ENCODE measurements around the gene GNS.

GNS gene

GRCh38 chr12:64745980-64746379 is 13.2 kb downstream of the GNS start:
- H3K4me3 ChIP-seq (ENCODE audit: low read length), result no peak overlapping the region
- no peak for DNase-seq (ENCODE audit: low read depth)
- no peak for TF ChIP-seq CTCF (conservative IDR thresholded peaks at IDR 0.05; ENCODE audit: low read length)

GRCh38 chr12:64745259-64745807 is 13.9 kb downstream of the GNS start:
- no peak for TF ChIP-seq CTCF (conservative IDR thresholded peaks at IDR 0.05; ENCODE audit: low read length)
- no peak overlapping the region for H3K4me3 ChIP-seq (ENCODE audit: low read length)
- DNase-seq (ENCODE audit: low read depth), result no peak

- TF ChIP-seq CTCF (conservative IDR thresholded peaks at IDR 0.05; ENCODE audit: low read length), result no peak
- DNase-seq (ENCODE audit: low read depth), result peak; percentile 36
- no peak overlapping the region for H3K4me3 ChIP-seq (ENCODE audit: low read length)
These were observed 14.6 kb downstream of the GNS start for GRCh38 chr12:64744422-64745258.

- no peak for DNase-seq (ENCODE audit: low read depth)
- TF ChIP-seq CTCF (conservative IDR thresholded peaks at IDR 0.05; ENCODE audit: low read length), result no peak
These were observed 16.0 kb downstream of the GNS start for GRCh38 chr12:64743206-64743605.

GRCh38 chr12:64742416-64742815 is 16.8 kb downstream of the GNS start:
- no peak for DNase-seq (ENCODE audit: low read depth)
- TF ChIP-seq CTCF (conservative IDR thresholded peaks at IDR 0.05; ENCODE audit: low read length), result no peak
- no peak overlapping the region for H3K4me3 ChIP-seq (ENCODE audit: low read length)

More at GRCh38 chr12:64743206-64743605, 16.0 kb downstream of the GNS start:
- no peak overlapping the region for H3K4me3 ChIP-seq (ENCODE audit: low read length)

- H3K4me3 ChIP-seq (ENCODE audit: low read length), result no peak overlapping the region
- TF ChIP-seq CTCF (conservative IDR thresholded peaks at IDR 0.05; ENCODE audit: low read length), result no peak
- no peak for DNase-seq (ENCODE audit: low read depth)
These were observed 18.6 kb downstream of the GNS start for GRCh38 chr12:64740646-64741045.

- no peak for TF ChIP-seq CTCF (conservative IDR thresholded peaks at IDR 0.05; ENCODE audit: low read length)
- H3K4me3 ChIP-seq (ENCODE audit: low read length), result no peak overlapping the region
- DNase-seq (ENCODE audit: low read depth), result no peak
These were observed 19.4 kb downstream of the GNS start for GRCh38 chr12:64739778-64740177.

Measured in AG10803 (cell line).